Middle frontal gyrus (tissue), 1 donor: ENCODE results near the gene RAB40C.

Experiments used
- DNase-seq: peaks from one replicate; pipeline ENCODE4 v3.0.0-alpha.2; 2015; ENCODE audit warnings: low spot score; ENCODE audit errors: extremely low spot score

The RAB40C gene

GRCh38 chr16:574021-574760 lies 15.7 kb upstream of the RAB40C start:
- DNase-seq, result no peak

DNA sequence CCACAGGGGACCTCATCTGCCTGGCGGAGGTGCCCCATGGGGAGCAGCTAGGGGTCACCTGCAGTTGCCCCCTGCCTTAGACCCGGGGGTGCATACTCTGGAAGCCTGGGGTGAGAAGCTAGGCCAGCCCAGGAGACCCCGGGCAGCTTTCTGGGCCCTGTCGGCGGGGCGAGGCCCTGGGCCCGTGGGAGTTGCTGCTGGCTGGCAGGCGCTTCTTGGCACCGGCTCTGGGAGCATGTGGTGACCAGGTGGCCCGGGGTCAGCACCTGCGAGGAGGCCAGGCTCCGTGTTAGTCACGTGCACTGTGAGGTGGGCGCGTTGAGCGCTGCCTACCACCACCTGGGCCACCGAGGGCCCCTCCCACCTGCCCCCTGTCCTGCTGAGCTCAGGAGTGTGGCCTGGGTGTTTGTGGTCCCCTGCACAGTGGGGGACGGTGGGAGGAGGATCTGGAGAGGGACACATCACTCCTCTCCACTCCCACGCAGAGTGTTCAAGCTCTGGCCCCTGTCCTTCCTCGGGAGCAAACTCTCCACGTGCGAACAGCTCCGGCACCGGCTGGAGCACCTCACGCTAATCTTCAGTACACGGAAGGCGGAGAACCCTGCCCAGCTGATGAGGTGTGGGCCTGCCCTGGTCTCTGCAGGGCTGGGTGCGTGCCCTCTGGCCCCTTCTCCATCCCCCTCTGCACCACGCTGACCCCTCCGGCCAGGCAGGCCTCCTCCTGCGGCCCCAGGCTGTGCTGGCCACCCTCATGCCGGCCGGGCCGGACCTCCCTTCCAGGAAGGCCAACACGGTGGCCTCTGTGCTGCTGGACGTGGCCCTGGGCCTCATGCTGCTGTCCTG lies 14.3 kb upstream of the RAB40C start:
- DNase-seq, result no peak

DNA sequence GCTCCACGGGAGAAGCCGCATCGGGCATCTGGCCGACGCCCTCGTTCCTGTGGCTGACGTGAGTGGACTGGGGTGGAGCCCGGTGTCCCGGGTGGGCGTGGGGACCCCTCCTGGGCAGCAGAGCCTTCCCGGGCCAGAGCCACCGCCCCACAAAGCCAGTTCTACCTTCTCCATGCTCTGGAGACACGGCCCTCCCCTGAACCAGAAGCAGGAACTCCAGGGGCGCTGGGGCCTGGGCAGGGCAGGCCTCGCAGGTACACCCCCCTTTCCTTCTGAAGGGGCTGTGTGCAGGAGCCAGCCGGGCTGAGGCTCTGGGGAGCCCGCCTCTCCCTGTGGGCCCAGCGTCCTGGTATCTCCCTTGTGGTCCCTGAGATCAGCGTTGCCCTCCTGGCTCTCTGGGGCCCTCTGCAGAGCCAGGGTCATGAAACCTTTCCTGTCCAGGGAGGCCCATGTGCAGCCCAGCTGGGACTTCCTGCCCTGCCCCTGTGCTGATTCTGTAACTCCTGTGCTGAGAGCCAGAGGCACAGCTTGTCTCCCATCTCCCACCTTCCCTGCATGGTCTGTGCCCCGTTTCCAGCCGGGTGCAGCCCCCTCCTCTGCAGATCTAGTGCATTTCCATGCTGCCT lies 13.6 kb upstream of the RAB40C start:
- DNase-seq, result no peak

GRCh38 chr16:576823-577201 lies 13.1 kb upstream of the RAB40C start:
- no peak for DNase-seq

DNA sequence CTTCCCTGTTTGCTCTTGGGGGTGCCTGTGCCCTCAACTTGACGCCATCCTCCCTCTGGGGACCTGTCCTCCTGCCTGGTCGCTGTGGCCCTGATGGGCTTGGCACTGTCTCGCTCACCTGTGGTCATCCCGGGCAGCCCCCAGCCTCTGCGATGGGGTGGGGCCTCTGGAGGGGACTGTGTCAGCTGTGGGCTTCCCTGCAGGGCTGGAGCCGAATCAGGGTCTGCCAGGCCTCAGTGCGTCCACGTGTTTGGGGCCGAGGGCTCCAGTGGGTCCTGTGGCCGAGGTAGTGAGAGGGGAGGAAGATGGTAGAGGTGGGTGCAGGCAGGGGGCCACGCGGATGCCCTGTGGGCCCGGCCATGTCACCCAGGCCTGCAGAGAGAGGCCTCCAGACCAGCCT lies 12.1 kb upstream of the RAB40C start:
- DNase-seq, result no peak

DNA sequence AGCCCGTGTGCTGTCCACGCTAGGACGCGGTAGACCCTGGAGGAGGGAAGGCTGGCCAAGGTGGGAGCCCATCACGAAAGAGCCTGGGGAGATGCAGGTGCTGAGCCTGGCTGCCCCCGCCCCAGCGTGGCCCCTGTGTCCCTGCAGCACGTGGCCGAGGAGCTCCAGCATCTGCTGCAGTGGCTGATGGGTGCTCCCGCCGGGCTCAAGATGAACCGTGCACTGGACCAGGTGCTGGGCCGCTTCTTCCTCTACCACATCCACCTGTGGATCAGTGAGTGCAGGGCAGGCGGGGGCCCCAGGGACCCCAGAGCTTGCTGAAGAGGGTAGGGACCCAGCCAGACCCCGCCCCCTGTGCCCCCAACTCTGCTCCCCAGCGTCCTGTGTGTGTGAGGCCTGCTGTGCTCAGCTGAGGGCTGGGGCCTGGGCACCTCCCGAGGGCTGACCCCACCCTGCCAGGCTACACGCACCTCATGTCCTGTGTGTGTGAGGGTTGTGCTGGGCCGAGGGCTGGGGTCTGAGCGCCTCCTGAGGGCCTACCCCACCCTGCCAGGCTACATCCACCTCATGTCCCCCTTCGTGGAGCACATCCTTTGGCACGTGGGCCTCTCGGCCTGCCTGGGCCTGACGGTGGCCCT lies 11.5 kb upstream of the RAB40C start:
- no peak for DNase-seq

- DNase-seq, result no peak
Measured at GRCh38 chr16:578870-579405, 10.9 kb upstream of the RAB40C start.

GRCh38 chr16:580141-580945 lies 9.5 kb upstream of the RAB40C start:
- no peak for DNase-seq

- DNase-seq, result no peak
Measured at GRCh38 chr16:580946-581498, 8.8 kb upstream of the RAB40C start.

DNA sequence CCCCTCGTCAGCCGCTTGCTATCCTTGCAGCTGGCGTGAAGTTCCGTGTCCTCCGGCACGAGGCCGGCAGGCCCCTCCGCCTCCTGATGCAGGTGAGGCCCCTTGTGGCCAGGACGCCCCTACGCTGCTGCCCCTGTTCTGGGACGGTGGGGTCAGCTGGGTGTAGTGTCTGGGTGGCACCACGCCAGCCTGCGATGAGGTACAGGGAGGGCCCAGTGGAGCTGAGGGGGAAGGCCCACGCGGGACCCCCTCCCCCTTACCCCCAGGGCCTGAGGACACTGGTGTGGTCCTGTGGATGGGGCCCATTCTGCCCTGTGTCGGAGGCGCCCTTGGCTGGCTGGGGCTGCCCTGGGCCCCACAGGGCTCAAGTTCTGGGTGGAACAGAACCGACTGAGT lies 7.7 kb upstream of the RAB40C start:
- no peak for DNase-seq

DNA sequence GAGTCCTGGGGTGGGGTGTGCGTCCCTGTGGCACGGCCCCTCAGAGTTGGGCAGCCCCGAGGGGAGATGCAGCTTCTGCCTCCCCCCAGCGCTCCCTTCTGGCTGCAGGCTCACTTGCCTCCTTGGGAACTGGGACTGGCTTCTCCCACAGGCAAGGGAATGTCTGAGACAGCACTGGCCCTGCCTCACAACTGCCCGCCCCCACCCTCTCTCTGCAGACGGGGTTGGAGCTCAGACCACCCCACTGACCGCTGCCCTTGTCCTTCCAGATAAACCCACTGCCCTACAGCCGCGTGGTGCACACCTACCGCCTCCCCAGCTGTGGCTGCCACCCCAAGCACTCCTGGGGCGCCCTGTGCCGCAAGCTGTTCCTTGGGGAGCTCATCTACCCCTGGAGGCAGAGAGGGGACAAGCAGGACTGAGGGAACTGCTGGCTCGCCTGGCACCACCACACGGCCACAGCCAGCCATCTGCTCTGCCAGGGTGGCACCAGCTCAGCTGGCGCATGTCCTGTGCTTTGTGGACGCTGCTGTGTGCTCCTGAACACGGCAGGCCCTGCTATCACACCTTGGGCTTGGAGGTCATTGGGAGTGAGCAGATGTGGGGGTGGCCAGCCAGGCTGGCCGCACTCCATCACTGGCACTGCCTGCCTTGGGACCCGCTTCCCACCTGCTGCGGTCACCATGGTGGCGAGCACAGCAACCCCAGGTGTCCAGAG lies 7.1 kb upstream of the RAB40C start:
- no peak for DNase-seq

DNA sequence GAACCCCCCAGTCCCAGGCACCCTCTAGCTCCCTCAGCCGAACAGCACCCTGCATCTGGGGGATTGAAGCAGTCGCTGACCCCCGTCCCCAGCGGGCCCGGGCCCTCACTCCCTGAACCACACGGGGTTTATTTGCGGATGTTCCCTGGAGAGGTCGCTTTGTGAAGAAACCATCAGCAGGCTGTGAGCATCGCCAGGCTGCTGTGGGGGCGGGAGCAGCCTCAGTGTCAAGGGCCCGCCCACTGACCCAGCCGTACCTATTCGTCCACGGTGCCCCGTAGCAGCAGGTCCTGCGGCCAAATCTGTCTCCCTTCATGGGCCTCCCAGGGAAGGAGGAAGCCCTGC lies 6.4 kb upstream of the RAB40C start:
- DNase-seq, result no peak

DNA sequence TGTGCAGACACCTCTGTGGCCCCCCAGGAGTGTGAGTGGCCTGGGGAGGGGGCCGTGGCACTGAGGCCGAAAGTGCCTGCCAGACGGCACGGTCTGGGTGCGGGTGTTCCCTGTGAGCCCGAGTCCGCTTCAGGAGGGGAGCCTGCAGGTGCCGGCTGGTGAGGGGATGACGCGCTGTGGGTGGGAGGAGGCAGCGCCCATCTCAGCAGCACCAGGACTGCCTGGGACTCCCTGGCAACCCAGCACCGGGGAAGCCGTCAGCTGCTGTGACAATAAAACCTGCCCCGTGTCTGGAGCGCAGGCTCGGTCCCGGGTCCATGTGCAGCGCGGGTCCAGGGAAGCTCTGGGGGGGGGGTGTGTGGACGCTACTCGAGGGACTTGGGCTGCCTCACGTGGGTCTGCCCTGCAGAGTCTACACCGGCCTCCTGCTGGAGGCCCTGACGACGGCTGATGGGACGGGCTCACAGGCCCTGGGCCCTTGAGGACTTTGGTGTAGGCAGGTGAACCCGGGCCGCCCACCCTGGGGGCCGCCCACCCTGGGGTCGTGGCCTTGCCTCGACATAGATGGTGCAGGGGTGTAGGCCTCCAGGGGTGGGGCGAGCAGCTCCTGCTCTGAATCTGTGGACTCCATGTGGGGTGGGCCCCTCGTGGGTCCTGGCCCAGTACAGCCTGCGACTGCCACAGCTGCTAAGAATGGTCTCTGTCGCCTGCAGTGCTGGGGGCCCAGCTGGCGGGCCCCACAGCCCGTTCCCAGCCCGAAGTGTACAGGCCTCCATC lies 5.9 kb upstream of the RAB40C start:
- DNase-seq, result no peak

DNA sequence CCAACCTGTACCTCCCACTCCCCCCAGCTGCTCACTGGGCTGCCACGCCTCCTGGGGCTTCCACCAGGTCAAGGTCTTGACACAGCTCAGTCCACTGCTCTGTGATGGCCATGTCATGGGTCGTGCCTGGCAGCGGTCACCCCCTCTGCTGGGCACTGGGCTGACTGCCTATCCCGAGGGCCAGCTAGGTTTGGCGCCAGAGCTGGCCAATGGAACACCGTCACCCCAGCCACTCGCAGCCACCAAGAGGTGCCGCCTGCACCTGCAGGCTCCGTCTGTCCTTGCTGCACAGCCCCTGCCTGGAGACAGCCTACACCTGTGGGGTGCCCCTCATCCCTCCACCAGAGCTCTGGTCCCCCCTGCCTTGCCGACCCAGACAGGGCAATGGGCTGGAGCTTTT lies 4.5 kb upstream of the RAB40C start:
- no peak for DNase-seq

DNA sequence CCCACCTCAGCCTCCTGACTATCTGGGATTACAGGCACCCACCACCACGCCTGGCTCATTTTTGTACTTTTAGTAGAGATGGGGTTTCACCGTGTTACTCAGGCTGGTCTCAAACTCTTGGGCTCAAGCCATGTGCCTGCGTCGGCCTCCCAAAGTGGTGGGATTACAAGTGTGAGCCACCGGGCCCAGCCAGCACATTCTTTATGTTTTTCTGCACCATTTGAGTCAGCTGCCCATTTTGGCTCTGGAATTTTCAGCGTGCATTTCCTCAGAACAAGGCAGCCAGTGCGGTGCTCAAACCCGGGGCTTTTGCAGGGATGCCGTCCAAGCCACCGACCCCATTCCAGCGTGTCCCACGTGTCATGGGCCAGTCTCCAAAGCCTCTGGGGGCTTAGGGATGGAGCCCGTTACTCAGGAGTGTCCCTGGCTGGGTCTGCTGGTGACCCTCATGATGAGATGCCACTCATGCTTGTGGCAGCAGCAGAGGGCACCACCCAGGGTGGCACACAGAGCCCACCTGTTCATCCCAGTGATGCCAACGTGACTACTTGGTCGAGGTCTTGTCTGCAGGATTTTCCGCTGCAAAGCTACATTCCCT lies 3.7 kb upstream of the RAB40C start:
- no peak for DNase-seq

DNA sequence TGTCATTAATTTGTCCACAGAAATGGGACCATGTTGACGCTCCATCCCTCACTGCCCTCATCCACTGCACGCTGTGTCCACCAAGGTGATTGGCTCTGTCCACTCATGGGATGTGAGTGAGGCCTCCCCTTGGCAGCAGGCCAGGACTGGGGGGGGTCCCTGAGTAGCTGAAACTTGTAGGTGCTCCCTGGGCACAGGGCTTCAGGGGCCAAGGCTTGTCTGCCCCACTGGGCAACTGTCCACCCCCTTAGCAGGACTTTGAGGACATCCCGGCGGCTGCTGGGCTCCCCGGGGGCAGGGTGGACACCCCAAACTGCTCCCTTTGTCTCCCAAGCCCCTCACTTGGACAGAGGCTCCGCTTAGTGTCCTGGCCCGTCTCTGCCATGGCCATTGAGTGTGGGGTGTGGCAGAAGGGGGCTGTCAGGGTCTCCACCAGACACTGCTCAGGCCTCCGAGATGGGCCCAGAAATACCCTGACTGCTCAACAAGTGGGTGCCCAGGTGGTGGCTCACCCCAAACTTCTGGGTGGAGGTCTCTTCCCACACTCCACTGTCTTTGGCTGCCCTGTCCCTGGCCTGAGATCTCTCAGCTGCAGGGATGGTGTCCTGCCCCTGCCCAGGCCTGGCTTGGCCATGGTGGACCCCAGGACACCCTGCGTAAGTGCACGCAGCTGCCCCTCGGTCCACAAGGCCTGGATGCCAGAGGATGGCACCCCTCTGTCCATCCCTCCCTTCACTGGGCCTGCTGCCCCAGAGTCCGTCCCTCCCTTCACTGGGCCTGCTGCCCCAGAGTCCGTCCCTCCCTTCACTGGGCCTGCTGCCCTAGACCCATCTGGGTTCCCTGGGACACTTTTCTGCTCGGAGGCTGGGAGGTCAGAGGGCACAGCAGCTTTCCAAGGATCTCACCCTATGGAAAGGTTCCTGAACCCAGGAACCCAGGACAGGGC lies 2.9 kb upstream of the RAB40C start:
- DNase-seq, result no peak

DNA sequence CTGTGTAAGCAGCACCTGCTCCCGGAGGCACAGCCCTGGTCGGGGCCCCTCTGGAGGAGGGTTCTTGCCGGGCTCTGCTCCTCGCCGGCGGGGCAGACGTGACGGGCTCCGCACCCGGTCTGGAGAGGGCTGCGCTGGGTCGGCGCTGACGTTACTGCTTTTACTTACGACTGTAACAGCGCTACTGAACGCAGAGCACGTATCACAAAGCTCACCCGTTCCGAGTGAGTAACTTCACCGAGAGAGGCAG lies 1.3 kb upstream of the RAB40C start:
- no peak for DNase-seq
